ENCODE results near the gene DNAJC7.

Gene DNAJC7

DNA sequence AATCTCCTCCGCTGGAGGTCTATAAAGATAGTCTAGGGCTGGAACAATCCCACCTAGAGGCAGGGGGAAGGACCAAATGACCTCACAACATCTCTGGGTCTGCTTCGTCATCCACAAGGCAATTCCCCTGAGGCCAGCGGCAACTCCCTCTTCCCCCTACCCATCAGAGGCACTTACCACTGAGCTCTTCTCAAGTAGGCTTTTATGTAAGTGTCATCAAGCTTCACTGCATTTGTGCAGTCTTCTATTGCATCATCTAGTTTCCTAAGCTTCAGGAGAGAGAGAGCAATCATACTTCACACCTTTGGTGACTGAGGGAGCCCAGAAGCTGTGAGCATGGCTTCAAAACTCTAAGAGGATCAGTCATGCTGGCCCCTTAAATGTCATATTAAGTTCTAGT is 29.6 kb downstream of the DNAJC7 start:
- Histone ChIP-seq H3K79me2 (ENCODE audit: low read length) (peaks cover 19% of the 10 kb centered on the region), H3F3A (ENCODE audit: insufficient read depth, low read length) (peaks cover 11% of the 10 kb centered on the region), H4K20me1 (ENCODE audit: insufficient read depth, low read length) (no peaks in the 10 kb centered on the region), H3K9me3 (replicated peaks; ENCODE audit: insufficient read depth, low read length) (no peaks in the 10 kb centered on the region), H3K4me1 (ENCODE audit: low read length) (peaks cover 23% of the 10 kb centered on the region), H2AFZ (ENCODE audit: low read length) (no peak overlapping the region), H3K27me3 (replicated peaks; ENCODE audit: insufficient read depth, low read length) (no peaks in the 10 kb centered on the region), H3K4me2 (ENCODE audit: low read depth, low read length) (no peak overlapping the region), H3K27ac (ENCODE audit: low read length) (no peak overlapping the region), H3K4me3 (ENCODE audit: low read length) (no peak overlapping the region), H3K9ac (ENCODE audit: low read length) (no peak overlapping the region), H3K9me2 (replicated peaks; ENCODE audit: insufficient read depth, low read length) (no peaks in the 10 kb centered on the region), H3K36me3 (replicated peaks; ENCODE audit: insufficient read depth, low read length) (peaks cover 19% of the 10 kb centered on the region)
- TF ChIP-seq EZH2 (optimal IDR thresholded peaks at IDR 0.05; ENCODE audit: low read depth, low read length): no peak
- no peak for TF ChIP-seq CTCF (IDR thresholded peaks at IDR 0.05; ENCODE audit: low read length)
- TF ChIP-seq EZH2phosphoT487 (IDR thresholded peaks at IDR 0.05; ENCODE audit: low read length): no peak
- DNase-seq: no peak

DNA sequence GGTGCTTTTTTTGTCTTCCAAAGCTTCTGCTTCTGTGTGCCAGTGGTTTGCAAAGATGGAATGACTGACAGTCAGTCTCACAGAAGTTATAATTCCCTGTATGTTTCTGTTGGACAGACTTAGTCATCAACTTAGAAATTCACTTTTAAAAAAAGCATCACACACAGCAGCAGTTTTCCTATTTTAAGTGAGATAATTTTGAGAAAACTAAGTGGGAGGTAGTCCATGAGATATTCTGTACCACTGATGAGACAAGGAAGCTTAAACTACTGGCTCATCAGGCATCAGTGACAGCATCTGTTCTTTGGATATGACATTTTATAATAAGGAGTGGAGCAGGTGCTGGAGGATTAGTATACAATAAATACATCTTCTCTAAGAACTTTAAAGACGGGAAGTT is 30.6 kb downstream of the DNAJC7 start:
- no peaks in the 10 kb centered on the region for H3K9me3 ChIP-seq (replicated peaks; ENCODE audit: insufficient read depth, low read length)
- peaks cover 2% of the 10 kb centered on the region; the same call in 1 of the 2 replicates for H3F3A ChIP-seq (ENCODE audit: insufficient read depth, low read length)
- peaks cover 21% of the 10 kb centered on the region for H3K36me3 ChIP-seq (replicated peaks; ENCODE audit: insufficient read depth, low read length)
- no peak overlapping the region for H3K4me3 ChIP-seq (ENCODE audit: low read length)
- DNase-seq: no peak
- H3K9me2 ChIP-seq (replicated peaks; ENCODE audit: insufficient read depth, low read length): no peaks in the 10 kb centered on the region
- H3K9ac ChIP-seq (ENCODE audit: low read length): no peak overlapping the region
- H3K79me2 ChIP-seq (ENCODE audit: low read length): peaks cover 19% of the 10 kb centered on the region
- H3K27me3 ChIP-seq (replicated peaks; ENCODE audit: insufficient read depth, low read length): no peaks in the 10 kb centered on the region
- no peak overlapping the region for H3K4me2 ChIP-seq (ENCODE audit: low read depth, low read length)
- no peak overlapping the region for H2AFZ ChIP-seq (ENCODE audit: low read length)
- H3K27ac ChIP-seq (ENCODE audit: low read length): no peak overlapping the region
- TF ChIP-seq EZH2phosphoT487 (IDR thresholded peaks at IDR 0.05; ENCODE audit: low read length): no peak
- H3K4me1 ChIP-seq (ENCODE audit: low read length): peaks cover 15% of the 10 kb centered on the region
- H4K20me1 ChIP-seq (ENCODE audit: insufficient read depth, low read length): no peaks in the 10 kb centered on the region

- H3K4me2 ChIP-seq (ENCODE audit: low read depth, low read length): no peak overlapping the region
- H3K9me3 ChIP-seq (replicated peaks; ENCODE audit: insufficient read depth, low read length): no peaks in the 10 kb centered on the region
- no peaks in the 10 kb centered on the region for H3F3A ChIP-seq (ENCODE audit: insufficient read depth, low read length)
- H4K20me1 ChIP-seq (ENCODE audit: insufficient read depth, low read length): no peaks in the 10 kb centered on the region
- no peak overlapping the region for H3K9ac ChIP-seq (ENCODE audit: low read length)
- TF ChIP-seq EZH2 (optimal IDR thresholded peaks at IDR 0.05; ENCODE audit: low read depth, low read length) (no peak), EZH2phosphoT487 (IDR thresholded peaks at IDR 0.05; ENCODE audit: low read length) (no peak), CTCF (IDR thresholded peaks at IDR 0.05; ENCODE audit: low read length) (no peak)
- H3K4me1 ChIP-seq (ENCODE audit: low read length): peaks cover 8% of the 10 kb centered on the region
- no peak overlapping the region for H3K27ac ChIP-seq (ENCODE audit: low read length)
- H3K36me3 ChIP-seq (replicated peaks; ENCODE audit: insufficient read depth, low read length): peaks cover 22% of the 10 kb centered on the region
- no peaks in the 10 kb centered on the region for H3K9me2 ChIP-seq (replicated peaks; ENCODE audit: insufficient read depth, low read length)
- no peak for DNase-seq
- H3K79me2 ChIP-seq (ENCODE audit: low read length): peaks cover 15% of the 10 kb centered on the region
- H3K4me3 ChIP-seq (ENCODE audit: low read length): no peak overlapping the region
- H3K27me3 ChIP-seq (replicated peaks; ENCODE audit: insufficient read depth, low read length): no peaks in the 10 kb centered on the region
- no peak overlapping the region for H2AFZ ChIP-seq (ENCODE audit: low read length)
Measured at GRCh38 chr17:41985919-41986318, 31.3 kb downstream of the DNAJC7 start.

DNA sequence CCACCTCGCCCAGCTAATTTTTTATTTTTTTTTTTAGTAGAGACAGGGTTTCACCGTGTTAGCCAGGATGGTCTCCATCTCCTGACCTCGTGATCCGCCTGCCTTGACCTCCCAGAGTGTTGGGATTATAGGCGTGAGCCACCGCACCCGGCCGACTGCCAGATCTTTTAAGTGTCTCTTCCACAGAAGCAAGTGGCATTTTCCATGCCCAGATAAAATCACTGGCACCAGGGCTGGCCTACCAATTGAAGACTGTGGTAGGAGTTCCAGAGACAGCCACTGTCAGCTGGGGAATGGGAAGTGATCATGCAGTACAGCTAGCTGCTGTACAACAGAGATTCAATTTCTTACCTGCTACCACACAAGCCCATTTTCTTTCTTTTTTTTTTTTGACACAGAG is 32.8 kb downstream of the DNAJC7 start:
- H2AFZ ChIP-seq (ENCODE audit: low read length): no peak overlapping the region
- no peak overlapping the region for H3K4me3 ChIP-seq (ENCODE audit: low read length)
- H3K27ac ChIP-seq (ENCODE audit: low read length): no peak overlapping the region
- peaks cover 8% of the 10 kb centered on the region; the same call in 1 of the 2 replicates for H3K79me2 ChIP-seq (ENCODE audit: low read length)
- no peaks in the 10 kb centered on the region for H3K4me1 ChIP-seq (ENCODE audit: low read length)
- peaks cover 21% of the 10 kb centered on the region for H3K36me3 ChIP-seq (replicated peaks; ENCODE audit: insufficient read depth, low read length)
- H3K9me2 ChIP-seq (replicated peaks; ENCODE audit: insufficient read depth, low read length): no peaks in the 10 kb centered on the region
- no peaks in the 10 kb centered on the region for H3F3A ChIP-seq (ENCODE audit: insufficient read depth, low read length)
- DNase-seq: no peak
- no peaks in the 10 kb centered on the region for H3K9me3 ChIP-seq (replicated peaks; ENCODE audit: insufficient read depth, low read length)
- H3K4me2 ChIP-seq (ENCODE audit: low read depth, low read length): no peak overlapping the region
- no peak overlapping the region for H3K9ac ChIP-seq (ENCODE audit: low read length)
- H3K27me3 ChIP-seq (replicated peaks; ENCODE audit: insufficient read depth, low read length): no peaks in the 10 kb centered on the region
- H4K20me1 ChIP-seq (ENCODE audit: insufficient read depth, low read length): no peaks in the 10 kb centered on the region
- TF ChIP-seq EZH2phosphoT487 (IDR thresholded peaks at IDR 0.05; ENCODE audit: low read length) (no peak), CTCF (IDR thresholded peaks at IDR 0.05; ENCODE audit: low read length) (no peak), EZH2 (optimal IDR thresholded peaks at IDR 0.05; ENCODE audit: low read depth, low read length) (no peak)
